GM19468 (cell line): ENCODE measurements around the gene PNPLA2.

ENCODE experiments used
- ATAC-seq: cut with Tn5 transposase; IDR thresholded peaks from one replicate; pipeline ENCODE4 v1.9.1; 2021; ENCODE audit warnings: mild to moderate bottlenecking, moderate library complexity, moderate number of reproducible peaks; ENCODE audit not compliant: unreplicated experiment; ENCODE audit errors: extremely low read depth

PNPLA2 gene

DNA sequence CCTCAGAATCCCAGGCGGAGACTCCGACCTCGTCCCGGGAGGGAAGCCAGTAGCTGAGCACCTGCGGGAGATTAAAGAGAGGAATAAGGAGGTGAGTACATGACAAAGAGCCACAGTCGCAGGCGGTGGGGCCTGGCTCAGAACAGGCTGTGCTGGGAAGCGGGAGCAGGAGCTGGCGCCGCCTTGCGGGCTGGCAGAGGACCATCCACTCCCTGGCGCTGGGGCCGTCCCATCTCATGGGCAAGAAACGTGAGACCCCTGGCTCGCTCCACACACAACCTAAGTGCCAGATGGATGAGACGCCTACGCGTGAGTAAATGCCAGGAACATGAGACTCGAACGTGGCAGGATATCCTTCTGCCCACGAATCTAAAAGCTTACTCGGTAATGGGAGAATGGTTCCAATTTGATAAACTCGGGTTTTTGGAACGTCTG, 35.1 kb upstream of the PNPLA2 start:
- no peak for ATAC-seq

DNA sequence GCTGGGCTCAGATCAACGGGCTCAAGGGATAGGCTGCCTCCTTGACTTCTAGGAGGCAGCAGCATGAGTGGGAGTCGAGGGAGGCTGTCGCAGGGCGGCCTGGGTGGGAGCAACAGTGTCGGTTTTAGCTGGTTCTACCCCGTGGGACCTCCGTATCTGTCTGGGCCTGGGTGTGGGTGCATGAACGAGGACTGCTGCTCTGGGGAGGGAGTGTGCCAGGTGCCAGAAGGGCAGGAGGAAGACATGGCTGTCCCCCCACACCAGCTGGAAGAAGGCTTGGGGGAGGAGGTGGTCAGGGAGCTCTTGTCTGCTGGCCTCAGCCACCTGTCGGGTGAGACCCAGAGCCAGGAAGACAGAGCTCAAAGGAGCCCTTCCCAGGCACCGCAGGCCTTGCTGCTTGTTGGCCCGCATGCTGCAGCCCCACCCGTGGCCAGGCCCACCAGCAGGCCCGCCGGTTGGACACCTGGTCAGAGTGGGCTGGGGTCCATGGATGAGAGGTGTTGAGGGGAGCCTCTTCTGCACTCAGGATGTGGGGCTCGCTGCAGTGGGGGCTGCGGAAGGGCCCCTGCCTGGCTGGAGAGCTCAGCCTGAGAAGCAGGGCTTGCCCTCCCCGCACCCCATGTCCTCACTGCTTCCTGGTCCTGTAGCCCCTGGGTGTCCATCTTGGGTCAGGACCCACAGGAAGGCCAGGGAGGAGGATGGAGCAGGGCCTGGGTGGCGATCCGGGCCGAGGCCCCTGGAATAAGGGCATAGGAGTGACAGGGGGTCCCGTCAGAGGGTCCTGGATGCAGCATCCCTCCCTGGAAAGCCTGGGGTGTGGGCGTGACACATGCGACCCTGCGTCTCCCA, 32.3 kb upstream of the PNPLA2 start:
- ATAC-seq, result no peak

DNA sequence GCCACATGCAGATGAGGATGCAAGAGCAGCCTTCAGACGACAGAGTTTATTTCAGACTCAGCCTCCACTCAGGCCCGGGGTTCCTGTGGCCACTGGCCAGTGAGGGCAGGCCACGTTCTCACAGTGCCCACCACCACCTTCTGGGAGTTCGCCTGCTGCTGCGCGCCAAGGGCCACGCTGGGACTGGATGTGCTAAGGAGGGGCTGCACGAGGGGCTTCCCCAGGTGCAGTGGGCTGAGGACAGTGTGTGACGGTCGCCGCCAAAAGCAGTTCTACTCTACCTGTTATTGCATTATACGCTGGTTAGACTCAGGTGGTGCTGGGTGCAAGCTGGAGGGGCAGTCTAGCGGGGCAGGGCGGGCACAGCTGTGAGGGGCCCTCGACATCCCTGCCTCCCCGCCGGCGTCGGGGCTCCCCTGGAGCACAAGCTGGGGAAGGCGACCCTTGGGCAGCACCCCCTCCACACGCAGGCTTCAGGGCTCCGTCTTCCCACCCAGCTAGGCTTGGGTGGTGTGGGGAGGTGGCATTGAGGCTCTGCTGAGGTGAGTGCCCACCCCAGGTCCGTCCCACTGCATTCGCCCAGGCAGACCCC, 31.5 kb upstream of the PNPLA2 start:
- ATAC-seq, result no peak

DNA sequence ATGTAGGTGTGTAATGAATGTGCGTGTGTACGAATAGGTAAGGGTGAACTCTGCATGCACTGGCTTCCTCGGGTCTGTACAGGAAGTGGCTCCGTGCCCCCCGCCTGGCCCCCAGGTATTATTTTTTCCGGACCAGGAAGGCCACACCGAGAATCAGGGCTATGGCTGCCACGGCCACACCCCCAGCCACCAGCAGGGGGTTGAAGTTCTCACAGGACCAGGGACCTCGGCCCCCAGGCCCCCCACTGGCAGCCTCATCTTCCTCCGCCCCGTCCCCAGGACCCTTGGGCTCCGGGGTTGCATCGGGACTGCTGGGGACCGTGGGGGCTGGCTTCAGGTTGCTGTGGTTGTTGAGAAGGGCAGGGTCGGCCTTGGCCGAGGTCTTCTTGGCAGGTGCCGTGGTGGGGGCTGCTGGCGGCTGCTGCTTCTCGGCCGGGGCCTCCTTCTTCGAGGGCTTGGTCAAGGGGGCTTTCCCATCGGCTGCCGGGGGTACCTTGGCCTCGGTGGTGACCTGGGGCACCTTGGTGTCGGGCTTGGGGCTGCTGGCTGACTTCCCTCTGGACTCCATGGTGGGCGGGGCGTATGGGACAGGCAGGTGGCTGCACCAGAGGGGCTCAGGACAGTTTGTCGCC, 30.6 kb upstream of the PNPLA2 start:
- ATAC-seq, result no peak

DNA sequence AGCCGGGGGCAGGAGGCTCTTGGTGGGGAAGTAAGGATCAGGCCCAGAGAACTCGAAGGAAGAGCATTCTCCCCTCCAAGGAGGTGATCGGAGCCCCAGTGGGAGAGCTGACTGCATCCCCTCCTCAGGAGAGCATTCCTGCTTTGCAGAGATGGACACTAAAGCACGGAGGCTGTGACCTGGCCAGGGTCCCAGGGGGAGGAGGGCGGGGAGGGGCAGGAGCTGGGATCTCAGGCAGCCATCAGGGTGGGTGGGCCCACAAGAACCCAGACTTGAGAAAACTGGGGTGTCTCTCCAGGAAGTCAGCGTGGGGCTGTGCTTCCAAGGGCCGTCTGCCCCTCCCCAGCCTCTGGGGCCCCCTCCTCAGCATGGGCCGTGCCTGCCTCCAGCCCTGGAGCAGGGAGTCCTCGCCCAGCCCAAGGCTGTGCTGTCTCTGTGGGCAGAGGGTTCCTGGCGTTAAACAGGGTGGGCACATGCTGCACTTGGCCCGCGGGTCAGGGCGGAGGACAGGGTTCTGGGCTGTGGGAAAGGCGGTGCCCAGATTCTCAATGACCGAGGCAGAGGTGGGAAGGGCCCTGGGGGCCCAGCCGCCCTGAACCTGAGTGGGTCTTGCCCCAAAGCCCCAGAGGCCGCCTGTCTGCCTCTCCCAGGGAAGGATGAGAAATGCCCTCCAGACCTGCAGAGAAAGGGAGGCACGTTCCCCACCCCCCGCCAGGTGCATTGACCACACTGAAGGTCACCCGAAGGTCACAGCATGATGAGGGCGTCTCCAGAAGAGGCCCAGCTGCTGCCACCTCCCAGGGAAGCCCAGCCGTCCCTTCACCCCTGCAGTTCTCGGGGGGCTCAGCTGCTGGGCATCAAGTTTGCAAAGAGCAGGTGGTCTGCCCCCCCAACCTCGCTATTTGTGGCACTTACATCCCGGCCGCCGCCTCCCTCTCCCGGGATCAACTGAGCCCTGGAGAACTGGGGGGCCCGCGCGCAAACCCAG, 29.5 kb upstream of the PNPLA2 start:
- no peak for ATAC-seq

DNA sequence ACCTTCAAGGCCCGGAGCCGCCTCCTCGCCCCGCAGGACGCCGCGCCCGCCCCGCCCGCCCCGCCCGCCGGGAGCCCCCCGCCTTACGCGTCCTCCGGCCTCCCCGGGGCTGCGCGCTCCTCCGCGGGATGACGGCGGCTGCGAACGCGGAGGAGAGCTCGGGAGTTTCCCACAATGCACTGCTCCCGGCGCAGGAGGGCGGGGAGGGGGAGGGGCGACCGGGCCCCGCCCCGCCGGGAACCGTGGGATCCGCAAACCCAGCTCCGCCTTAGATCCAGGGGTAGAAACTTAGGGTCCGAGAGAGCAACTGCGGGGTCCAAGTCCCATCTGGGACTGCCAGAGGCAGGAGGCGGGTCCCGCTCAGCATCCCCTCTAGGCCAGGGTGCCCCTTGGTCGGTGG, 28.8 kb upstream of the PNPLA2 start, which contains the start of gene CEND1:
CEND1 (minus strand) TSS at position 148 of the 400 bp plus-strand sequence. CDS start 1,514 bp downstream, outside the sequence.
- no peak for ATAC-seq

DNA sequence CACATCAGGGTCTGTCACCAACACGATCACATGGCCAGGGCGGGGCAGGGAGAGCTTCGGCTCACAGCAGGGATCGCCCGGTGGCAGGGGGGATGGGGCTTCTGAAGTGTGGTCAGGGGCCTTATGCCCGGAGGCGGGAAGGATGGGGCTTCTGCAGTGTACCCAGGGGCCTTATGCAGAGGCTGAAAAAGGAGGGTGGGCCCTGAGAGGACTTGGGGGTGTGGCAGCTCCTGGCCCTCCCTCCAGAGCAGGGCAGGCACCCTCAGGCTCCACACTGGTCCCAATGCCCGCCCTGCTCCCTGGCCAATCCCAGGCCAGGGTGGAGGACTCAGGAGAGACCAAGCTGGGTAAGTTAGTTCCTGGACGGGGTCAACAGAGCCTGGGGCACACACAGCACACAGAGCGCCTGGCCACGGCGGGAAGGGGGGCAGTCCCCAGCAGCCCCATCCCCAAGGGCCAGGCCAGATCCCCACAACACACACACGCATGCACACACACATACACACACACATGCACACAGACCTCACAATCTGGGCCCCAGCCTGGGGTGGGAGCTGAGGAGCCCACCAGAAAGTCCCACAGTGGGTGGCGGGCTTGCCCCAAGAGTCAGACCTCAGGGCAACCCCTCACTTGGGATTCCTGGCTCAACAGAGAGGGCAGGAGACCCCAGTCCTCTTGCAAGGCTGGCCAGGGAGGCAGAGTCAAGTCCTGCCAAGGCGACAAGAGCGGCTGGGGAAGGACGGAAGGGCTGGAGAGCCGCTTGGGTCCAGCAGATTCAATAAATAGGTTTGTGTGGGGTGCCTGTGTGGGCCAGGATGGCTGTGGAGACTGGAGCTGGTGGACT, 27.8 kb upstream of the PNPLA2 start:
- ATAC-seq, result no peak

DNA sequence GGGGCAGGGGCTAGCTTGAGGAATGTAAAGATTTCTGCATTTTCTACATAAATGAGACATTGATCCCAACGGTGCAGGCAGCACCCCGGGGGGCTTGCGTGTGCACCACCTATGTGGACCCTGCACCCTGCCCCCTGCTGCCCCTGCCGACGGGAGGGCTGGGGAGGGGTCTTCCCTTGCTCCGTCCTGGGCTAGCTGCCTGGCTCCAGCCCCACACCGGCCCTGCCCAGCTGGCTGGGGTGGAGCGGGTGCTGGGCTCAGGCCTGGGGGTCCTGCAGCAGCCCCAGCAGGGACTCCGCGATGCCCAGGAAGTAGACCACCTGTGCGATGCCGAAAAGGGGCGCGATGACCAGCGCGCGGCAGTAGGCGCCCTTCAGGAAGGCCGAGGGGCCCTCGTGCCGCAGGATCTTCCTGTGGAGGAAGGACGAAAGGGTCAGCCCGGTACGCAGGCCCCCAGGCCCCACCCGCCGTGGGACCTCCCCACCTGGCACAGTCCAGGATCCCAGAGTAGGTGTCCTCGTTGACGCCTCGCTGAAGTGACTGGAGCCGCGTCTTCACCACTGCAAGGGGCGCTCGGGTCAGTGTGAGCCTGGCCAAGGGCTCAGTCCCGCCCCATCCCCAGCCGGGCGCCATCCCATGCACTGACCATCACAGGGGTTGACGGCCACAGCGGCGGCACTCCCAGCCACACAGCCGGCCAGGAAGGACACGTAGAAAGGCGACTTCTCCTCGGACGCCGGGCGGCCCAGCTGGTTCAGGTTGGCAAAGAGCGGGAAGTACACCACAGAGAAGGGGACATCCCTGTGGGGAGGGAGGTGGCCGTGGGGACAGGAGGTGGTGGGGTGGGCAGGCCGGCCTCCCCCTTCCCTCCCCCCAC, 26.8 kb upstream of the PNPLA2 start:
- no peak for ATAC-seq

DNA sequence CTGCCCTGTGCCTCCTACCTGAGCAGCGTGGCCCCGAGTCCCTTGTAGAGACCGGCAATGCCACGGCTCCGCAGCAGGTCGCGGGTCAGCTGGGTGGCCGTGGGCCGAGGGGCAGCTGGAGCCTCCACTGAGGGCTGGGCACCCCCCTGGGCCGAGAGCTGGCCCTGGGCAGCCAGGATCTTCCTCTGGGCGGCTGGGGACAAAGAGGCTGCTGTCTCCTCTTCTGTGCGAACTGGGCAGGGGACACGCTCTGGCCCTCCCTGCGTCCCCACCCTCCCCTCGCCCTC, 26.2 kb upstream of the PNPLA2 start:
- ATAC-seq, result no peak

DNA sequence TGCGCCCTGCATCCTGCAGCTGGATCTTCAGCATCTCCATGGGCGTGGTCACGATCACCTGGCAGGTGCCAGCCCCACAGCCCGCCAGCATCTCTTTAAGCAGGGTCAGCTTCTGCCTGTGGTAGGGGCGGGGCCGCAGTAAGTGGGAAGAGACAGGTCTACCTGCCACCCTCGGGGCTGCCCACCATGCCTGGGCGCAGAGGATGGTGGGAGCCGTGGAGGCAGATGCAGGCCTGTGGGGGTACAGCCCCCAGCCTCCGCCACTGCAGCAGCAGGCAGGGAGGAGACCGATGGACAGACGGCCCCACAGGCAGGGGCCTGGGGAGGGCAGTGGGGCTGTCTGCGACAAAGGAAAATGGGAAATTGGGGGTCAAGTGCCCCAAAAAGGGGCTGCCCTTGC, 25.8 kb upstream of the PNPLA2 start:
- ATAC-seq, result no peak

DNA sequence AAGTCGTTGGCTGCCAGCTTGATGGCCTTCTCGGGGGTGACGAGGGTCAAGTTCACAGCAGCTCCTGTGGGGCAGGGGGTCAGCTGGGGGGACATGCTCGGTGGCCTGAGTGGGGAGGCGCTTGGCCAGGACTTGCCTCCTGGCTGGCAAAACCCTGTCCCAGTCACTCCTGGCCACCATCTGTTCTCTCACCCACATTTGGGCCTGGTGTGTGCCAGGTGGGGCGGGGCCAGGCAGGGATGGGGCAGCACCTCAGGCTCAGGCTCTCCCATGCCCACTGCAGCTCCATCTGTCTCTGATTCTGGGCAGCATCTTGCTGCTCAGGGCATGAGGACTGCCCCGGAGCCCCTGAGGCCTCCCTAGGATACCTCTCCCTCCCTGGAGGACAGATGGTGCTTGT, 25.2 kb upstream of the PNPLA2 start:
- no peak for ATAC-seq

DNA sequence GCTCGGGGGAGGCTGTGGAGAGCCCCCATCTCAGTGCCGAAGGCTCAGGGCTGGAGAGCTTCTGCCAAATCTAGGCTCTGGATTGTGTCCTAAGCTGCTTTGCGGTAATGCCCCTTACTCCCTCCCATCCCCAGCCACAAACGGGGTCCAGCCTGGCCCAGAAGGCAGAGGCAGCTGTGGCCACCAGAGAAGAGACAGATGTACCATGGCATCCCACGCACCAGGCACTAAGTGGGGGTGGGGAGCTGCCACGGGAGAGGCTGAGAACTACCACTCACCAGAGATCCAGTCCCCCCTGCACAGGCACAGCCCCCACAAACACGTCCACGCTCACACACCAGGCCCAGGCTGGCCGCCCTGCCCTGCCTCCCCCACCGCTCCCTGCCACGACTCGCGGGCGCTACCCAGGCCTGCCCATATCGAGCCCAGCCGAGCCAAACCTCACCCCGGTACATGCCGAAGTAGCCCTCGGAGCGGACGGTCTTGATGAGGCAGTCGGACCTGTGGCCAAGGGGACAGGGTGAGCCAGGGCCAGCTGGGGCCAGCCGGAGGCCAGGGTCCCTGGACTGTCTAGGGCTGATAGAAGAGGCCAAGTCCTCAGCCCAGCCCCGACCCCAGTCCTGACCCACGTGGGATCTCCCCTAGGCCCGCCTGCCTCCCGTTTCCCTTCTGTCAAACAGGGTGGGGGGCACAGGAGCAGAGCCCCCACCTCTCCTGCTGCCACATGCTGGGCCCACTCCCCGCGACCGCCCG, 24.5 kb upstream of the PNPLA2 start:
- ATAC-seq, result no peak

DNA sequence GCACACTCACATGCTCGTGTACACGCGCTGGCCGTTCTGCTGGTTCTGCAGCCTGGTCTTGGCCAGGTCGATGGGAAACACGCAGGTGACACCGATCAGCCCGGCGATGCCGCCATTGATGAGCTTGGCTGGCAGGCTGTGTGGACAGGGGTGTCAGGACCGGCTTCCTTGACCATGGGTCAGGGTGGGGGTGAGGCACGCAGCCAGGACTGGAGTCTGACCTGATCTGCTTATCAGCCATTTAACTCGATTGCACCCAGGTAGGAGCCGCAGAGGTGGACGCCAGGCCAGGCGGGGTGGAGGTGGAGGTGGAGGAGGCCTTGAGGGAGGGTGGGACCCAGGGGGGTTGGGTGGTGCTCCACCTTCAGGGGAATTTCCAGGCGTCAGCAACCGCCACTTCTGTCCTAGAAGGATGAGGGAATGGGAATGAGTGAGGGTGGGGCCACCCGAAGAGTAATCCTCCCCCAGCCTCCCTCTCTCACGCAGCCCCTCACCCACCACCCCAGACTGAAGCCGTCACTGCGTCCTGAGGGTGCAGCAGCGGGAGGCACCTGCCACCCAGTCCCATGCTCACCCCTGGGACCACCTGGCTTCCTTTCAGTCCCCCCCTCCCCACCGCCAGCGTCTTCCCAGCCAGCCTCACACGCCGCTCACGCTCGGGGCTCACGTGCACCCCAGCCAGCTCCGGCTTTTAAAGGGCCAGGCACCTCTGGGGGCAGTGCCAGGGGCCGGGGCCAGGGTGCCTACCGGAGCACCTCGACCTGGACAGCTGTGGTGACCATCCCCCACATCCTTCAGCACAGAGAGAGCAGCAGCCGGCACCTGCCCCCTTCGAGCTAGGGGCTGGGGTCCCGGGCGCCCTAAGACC, 23.7 kb upstream of the PNPLA2 start:
- no peak for ATAC-seq

DNA sequence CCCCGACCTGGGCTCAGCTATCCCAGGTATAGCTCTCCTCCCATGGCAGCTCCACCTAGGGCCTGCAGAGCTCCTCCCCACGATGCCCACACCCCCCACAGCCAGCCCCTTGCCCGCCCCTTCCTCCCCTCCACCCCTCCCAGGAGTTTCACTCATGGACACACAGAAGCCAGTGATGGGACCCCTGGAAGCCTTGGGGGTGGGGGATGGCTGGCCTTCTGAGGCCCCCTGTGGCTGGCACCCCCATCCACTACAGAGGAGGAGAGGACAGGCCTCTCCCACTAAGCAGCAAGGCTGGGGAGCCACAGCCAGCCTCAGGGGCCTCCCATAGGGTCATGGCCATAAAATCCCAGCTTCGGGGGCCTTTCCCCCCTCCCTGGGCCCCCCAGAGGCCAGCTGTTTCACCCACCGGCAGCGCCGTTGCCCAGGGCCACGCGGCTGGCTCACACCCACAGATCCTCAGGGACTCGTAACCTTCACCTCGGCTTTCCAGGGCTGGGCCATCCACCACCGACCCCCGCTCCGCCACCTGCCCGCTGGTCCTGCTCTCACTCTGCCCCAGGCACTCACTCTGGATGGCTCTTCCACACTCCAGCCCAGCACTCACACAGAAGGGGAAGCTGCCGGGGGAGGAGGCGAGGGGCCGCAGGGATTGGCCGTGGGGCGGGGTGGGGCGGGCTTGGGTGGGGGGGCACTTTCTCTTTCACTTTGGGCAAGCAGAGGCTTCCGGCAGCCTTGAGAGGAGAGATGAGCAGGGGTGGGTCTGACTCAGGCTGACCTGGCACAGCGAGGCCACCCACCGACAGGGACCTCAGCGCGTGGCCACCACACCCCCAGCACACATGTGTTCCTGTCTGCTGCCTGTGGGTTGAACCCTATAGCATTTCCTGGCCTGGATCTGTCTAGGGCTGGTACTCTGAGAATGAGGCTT, 22.8 kb upstream of the PNPLA2 start:
- no peak for ATAC-seq

DNA sequence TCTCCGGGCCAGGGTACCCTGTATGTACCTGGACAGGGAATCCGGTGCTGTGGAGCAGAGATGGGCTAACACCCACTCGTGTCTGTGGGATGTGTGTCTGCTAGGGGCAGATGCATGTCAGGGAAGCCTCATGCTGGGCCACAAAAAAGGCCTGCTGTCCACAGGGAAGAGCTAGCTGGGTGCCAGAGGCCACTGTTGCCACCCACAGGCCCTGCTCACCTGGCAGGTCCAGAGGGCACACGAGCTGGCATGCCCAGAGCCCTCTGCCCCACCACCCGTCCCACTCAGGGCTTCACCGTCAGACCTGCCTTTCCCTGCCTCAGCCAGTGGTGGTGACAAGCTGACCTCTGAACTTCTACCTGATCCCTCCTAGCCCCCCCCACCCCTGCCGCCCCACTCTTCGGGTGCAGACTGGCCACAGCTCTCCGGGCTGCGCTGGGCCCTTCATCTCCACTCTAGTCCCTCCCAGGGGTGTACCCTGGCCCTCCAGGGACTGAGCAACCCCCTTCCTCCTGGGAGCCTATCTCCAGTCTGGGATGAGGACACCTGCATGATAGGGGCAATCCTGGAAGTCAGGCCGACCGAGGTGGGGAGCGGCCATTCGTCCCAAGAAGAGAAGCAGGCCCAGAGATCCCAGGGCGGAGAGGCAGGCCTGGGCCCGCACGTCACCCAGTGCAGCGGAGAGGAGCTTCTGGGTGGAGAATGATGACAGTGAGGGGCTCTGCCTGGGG, 22.0 kb upstream of the PNPLA2 start:
- no peak for ATAC-seq
